HepG2 (cell line): ENCODE measurements around the gene SSBP4. TPM values are rescaled to one million over a fixed set of nuclear protein-coding genes. Genes with fewer than 3 reads are reported as not detected.

Experiments used
- ATAC-seq: fragments of 200-7000 bp; cut with Tn5 transposase; 3 replicates; pipeline ENCODE4 v1.9.1; 2020; ENCODE audit warnings: mild to moderate bottlenecking, moderate library complexity
- BruUV-seq: library from RNA; stranded (reverse); fragments of 400-500 nt; replicated peaks from 2 replicates; lab custom pipeline; 2021; lab: Mats Ljungman, UMichigan
- CTCF ChIA-PET: fragments of 300-600 bp; formaldehyde crosslinking; extraction: SDS; loops from one replicate; lab custom pipeline; 2021; ENCODE audit warnings: low total read pairs, inconsistent platforms, low intra/inter-chr PET ratio; lab: Yijun Ruan, JAX
- POLR2A ChIA-PET: fragments of 350-600 bp; sonication (Branson Sonifier 250); formaldehyde crosslinking; loops from one replicate; lab custom pipeline; 2020; ENCODE audit warnings: antibody characterized with exemption, inconsistent platforms; lab: Yijun Ruan, JAX
- DNase-seq: peaks from one replicate; pipeline ENCODE4 v3.0.0-alpha.2; 2015; ENCODE audit warnings: low spot score
- FAIRE-seq: peaks from 3 replicates; lab custom pipeline; 2011; peaks lifted over from hg19 to GRCh38; lab: Jason Lieb, UNC
- H2AFZ ChIP-seq: one replicate; pipeline ENCODE4 v1.6.1; 2011; ENCODE audit warnings: low read length, inconsistent platforms
- H3K27ac ChIP-seq: fragments of 300-600 bp; 3 replicates; pipeline ENCODE4 v1.8.0; 2011; ENCODE audit warnings: mixed run types, mild to moderate bottlenecking, mixed read lengths, low read length, inconsistent platforms; ENCODE audit not compliant: insufficient read depth; ENCODE audit errors: extremely low read length
- H3K27me3 ChIP-seq, 2 experiments: fragments of 200-600 bp in 1 of 2; 2 replicates in 1 of 2; 3 replicates in 1 of 2; pipeline versions ENCODE4 v1.6.0 to v1.8.0; 2011; ENCODE audit warnings: low read length in 2 of 2, mild to moderate bottlenecking in 2 of 2, moderate library complexity in 2 of 2, inconsistent platforms in 1 of 2; ENCODE audit not compliant: insufficient read depth in 2 of 2, control insufficient read depth in 1 of 2
- H3K36me3 ChIP-seq, 2 experiments: fragments of 200-600 bp in 1 of 2; replicated peaks in 1 of 2; 2 replicates in 1 of 2; 3 replicates in 1 of 2; pipeline versions ENCODE4 v1.5.1 to v1.8.0; 2011; ENCODE audit warnings: low read length in 2 of 2, inconsistent platforms in 1 of 2; ENCODE audit not compliant: insufficient read depth in 2 of 2, control insufficient read depth in 1 of 2
- H3K4me1 ChIP-seq: 2 replicates; pipeline ENCODE4 v1.5.1; 2012; ENCODE audit warnings: low read length, inconsistent platforms; ENCODE audit not compliant: insufficient read depth
- H3K4me2 ChIP-seq: 2 replicates; pipeline ENCODE4 v1.6.0; 2011; ENCODE audit warnings: low read depth, low read length, inconsistent platforms
- H3K4me3 ChIP-seq, 3 experiments: fragments of 200-600 bp in 1 of 3; sonication (generic), shearing (Covaris generic) in 1 of 3; replicated peaks in 1 of 3; 2 replicates each; pipeline ENCODE4 v1.5.1; 2011 to 2016; ENCODE audit warnings: low read length in 3 of 3, inconsistent platforms in 2 of 3, low read depth in 2 of 3, mild to moderate bottlenecking in 2 of 3, control low read depth in 1 of 3, mixed read lengths in 1 of 3; ENCODE audit not compliant: insufficient read depth in 1 of 3
- H3K79me2 ChIP-seq: one replicate; pipeline ENCODE4 v1.6.1; 2011; ENCODE audit warnings: low read length, inconsistent platforms; ENCODE audit not compliant: insufficient read depth
- H3K9ac ChIP-seq: 2 replicates; pipeline ENCODE4 v1.6.0; 2011; ENCODE audit warnings: mild to moderate bottlenecking, low read depth, low read length, inconsistent platforms; ENCODE audit not compliant: insufficient read depth
- H3K9me3 ChIP-seq: 2 replicates; pipeline ENCODE4 v1.5.1; 2012; ENCODE audit warnings: mild to moderate bottlenecking, low read length
- H4K20me1 ChIP-seq: 2 replicates; pipeline ENCODE4 v1.6.0; 2011; ENCODE audit warnings: inconsistent platforms, mild to moderate bottlenecking, low read length, moderate library complexity; ENCODE audit not compliant: insufficient read depth
- DPF2 ChIP-seq: sonication (generic); formaldehyde crosslinking; IDR thresholded peaks from 2 replicates; pipeline ENCODE4 v1.4.0; 2020; ENCODE audit warnings: mild to moderate bottlenecking, low read depth, missing genetic modification reagents, borderline replicate concordance
- MED13 ChIP-seq: sonication (generic); formaldehyde crosslinking; IDR thresholded peaks from 2 replicates; pipeline ENCODE4 v1.5.0; 2020; ENCODE audit warnings: missing genetic modification reagents
- NRL ChIP-seq: sonication (generic); formaldehyde crosslinking; IDR thresholded peaks from 2 replicates; pipeline ENCODE4 v1.5.0; 2020; ENCODE audit warnings: missing genetic modification reagents, mild to moderate bottlenecking, moderate library complexity, borderline replicate concordance
- POGZ ChIP-seq: sonication (generic); formaldehyde crosslinking; IDR thresholded peaks from 2 replicates; pipeline ENCODE4 v1.4.0; 2020; ENCODE audit warnings: mild to moderate bottlenecking, missing genetic modification reagents
- PPARG ChIP-seq: conservative IDR thresholded peaks from 2 replicates; pipeline ENCODE4 v1.6.1; 2016; ENCODE audit warnings: missing biosample characterization, missing genetic modification reagents
- PRDM15 ChIP-seq: sonication (generic); formaldehyde crosslinking; IDR thresholded peaks from 2 replicates; pipeline ENCODE4 v1.4.0; 2020; ENCODE audit warnings: missing genetic modification reagents
- SP5 ChIP-seq: IDR thresholded peaks from 2 replicates; pipeline ENCODE4 v1.6.1; 2016; ENCODE audit warnings: low read depth, borderline replicate concordance
- SRSF1 ChIP-seq: fragments of 200-400 bp; formaldehyde crosslinking; optimal IDR thresholded peaks from 2 replicates; pipeline ENCODE3; 2017; ENCODE audit warnings: mild to moderate bottlenecking, low read depth, low read length, moderate library complexity
- ZNF143 ChIP-seq: sonication (generic); formaldehyde crosslinking; IDR thresholded peaks from 2 replicates; pipeline ENCODE4 v1.4.0; 2020; ENCODE audit warnings: missing genetic modification reagents
- ZNF678 ChIP-seq: sonication (generic); formaldehyde crosslinking; IDR thresholded peaks from 2 replicates; pipeline ENCODE4 v1.4.0; 2020; ENCODE audit warnings: mild to moderate bottlenecking, missing genetic modification reagents
- WGBS: methylation state at CpG from one replicate; pipeline ENCODE4 v1.1.6; 2017; ENCODE audit warnings: low lambda C conversion rate; 5-methylcytosine and 5-hydroxymethylcytosine counted together
- in situ Hi-C: cut with HindIII; loops from 2 replicates; pipeline ENCODE4 v1.10.0; 2017; ENCODE audit warnings: low pct_unique_long_range_greater_than_20kb; ENCODE audit not compliant: extremely low pct_ligation_motif_present
- intact Hi-C: fragments of 100-400 bp; cut with micrococcal nuclease; formaldehyde crosslinking; loops from one replicate; pipeline ENCODE4 v1.10.0; 2022; ENCODE audit not compliant: unreplicated experiment
- polyA plus RNA-seq, 8 experiments: library from polyadenylated mRNA; depleted of rRNA in 3 of 8; stranded (reverse) in 7 of 8; unstranded in 1 of 8; fragments of >200 nt; fragmentation: Illumina TruSeq in 4 of 8; extraction: Trizol in 4 of 8; gene quantifications; 2 replicates each; pipeline versions ENCODE4 v1.2.1 to v1.2.3, GENCODE V29; 2011 to 2016; ENCODE audit warnings: low read depth in 4 of 8, missing spikeins in 1 of 8, mixed read lengths in 1 of 8; ENCODE audit not compliant: insufficient read depth in 1 of 8
- total RNA-seq, 5 experiments: library from RNA; depleted of rRNA; stranded (reverse); fragments of >200 nt; fragmentation: Illumina TruSeq; extraction: Trizol; gene quantifications; 2 replicates each; pipeline ENCODE4 v1.2.3, GENCODE V29; 2016; ENCODE audit warnings: low read depth in 1 of 5

Gene SSBP4
- total and polyA plus RNA-seq, 2 of the 13 experiments (the other 11 are each of a cell fraction or from before 2014, with no cell fraction given) = 20.8 to 39.5 TPM

- H3K9ac ChIP-seq = no peak overlapping the region
- H3K36me3 ChIP-seq = peaks cover 13 to 32% of the 10 kb centered on the region in 2 experiments
- no peak overlapping the region for H3K27ac ChIP-seq
- ATAC-seq (no peak), DNase-seq (no peak)
- whole genome bisulfite sequencing = 85% methylated on average over 5 of the region's 6 CpGs
- H2AFZ ChIP-seq = no peak overlapping the region
- H3K4me1 ChIP-seq = peaks cover 63% of the 10 kb centered on the region
- H3K9me3 ChIP-seq = no peaks in the 10 kb centered on the region
- intact Hi-C loops (loop anchor here (5.0 kb wide), 2 partner anchors 41 to 211 kb away; no protein-coding TSS in a partner anchor), in situ Hi-C loops (no loop called here)
- H3K4me3 ChIP-seq = no peak overlapping the region
- H3K4me2 ChIP-seq = no peak overlapping the region
- CTCF ChIA-PET = no interaction called here
- POLR2A ChIA-PET = interaction anchor here (1.0 kb wide), 1 partner anchor 122 kb away, joined by 4 read pairs; no protein-coding TSS in a partner anchor
- TF ChIP-seq SP5 (no peak), SRSF1 (no peak)
- TF ChIP-seq, all 625 proteins: peak for 0
- no peak for FAIRE-seq
- BruUV-seq = no TSS peak
- Histone ChIP-seq H4K20me1 (peaks cover 27% of the 10 kb centered on the region; the same call in 1 of the 2 replicates), H3K27me3 (no peaks in the 10 kb centered on the region), H3K79me2 (peaks cover 16% of the 10 kb centered on the region)
Observed at GRCh38 chr19:18465964-18466339, 46.8 kb downstream of the SSBP4 start.

- no TSS peak for BruUV-seq
- no peak overlapping the region for H2AFZ ChIP-seq
- H3K4me2 ChIP-seq = no peak overlapping the region
- H3K4me1 ChIP-seq = peaks cover 64% of the 10 kb centered on the region
- ChIA-PET CTCF (no interaction called here), POLR2A (interaction anchor here (1.0 kb wide), 1 partner anchor 122 kb away, joined by 4 read pairs; no protein-coding TSS in a partner anchor)
- H3K27ac ChIP-seq = no peak overlapping the region
- H3K9ac ChIP-seq = no peak overlapping the region
- H4K20me1 ChIP-seq = peaks cover 27% of the 10 kb centered on the region; the same call in 1 of the 2 replicates
- no peak overlapping the region for H3K4me3 ChIP-seq
- TF ChIP-seq NRL = no peak
- no peak for TF ChIP-seq ZNF143 (CRISPR knock-in tag)
- TF ChIP-seq PPARG (CRISPR knock-in tag) = no peak
- no peak for TF ChIP-seq DPF2 (CRISPR knock-in tag)
- TF ChIP-seq PRDM15 (CRISPR knock-in tag) = no peak
- TF ChIP-seq MED13 (CRISPR knock-in tag) = no peak
- no peak for TF ChIP-seq POGZ (CRISPR knock-in tag)
- no peak for TF ChIP-seq ZNF678 (CRISPR knock-in tag)
- intact Hi-C loops = loop anchor here (5.0 kb wide), 2 partner anchors 41 to 211 kb away; no protein-coding TSS in a partner anchor
- 95% methylated on average over 5 of the region's 11 CpGs for WGBS
- no peaks in the 10 kb centered on the region for H3K27me3 ChIP-seq
- FAIRE-seq = no peak
- no peaks in the 10 kb centered on the region for H3K9me3 ChIP-seq
- ATAC-seq = no peak
- in situ Hi-C loops = no loop called here
- DNase-seq = no peak
- H3K79me2 ChIP-seq = peaks cover 16% of the 10 kb centered on the region
- peaks cover 9 to 28% of the 10 kb centered on the region in 2 experiments; a peak in 4 of 5 replicates for H3K36me3 ChIP-seq
Observed at GRCh38 chr19:18466354-18466753, 47.2 kb downstream of the SSBP4 start.
